Neural crest cell (in vitro differentiated cells): ENCODE results near the gene CDC5L. TPM values are rescaled to one million over a fixed set of nuclear protein-coding genes. Genes with fewer than 3 reads are reported as not detected.

ENCODE experiments used
- DNase-seq: peaks from one replicate; pipeline ENCODE4 v3.0.0; 2021; ENCODE audit warnings: low read depth, mixed read lengths, low spot score
- H3K27ac Mint-ChIP-seq: one replicate; pipeline ENCODE4 v1.8.0; 2021; ENCODE audit warnings: mild to moderate bottlenecking, mixed read lengths; ENCODE audit not compliant: unreplicated experiment
- H3K27me3 Mint-ChIP-seq: 2 replicates; pipeline ENCODE4 v1.8.0; 2021; ENCODE audit warnings: low read depth, mild to moderate bottlenecking, mixed read lengths
- H3K36me3 Mint-ChIP-seq: 2 replicates; pipeline ENCODE4 v1.8.0; 2021; ENCODE audit warnings: low read depth, mild to moderate bottlenecking, mixed read lengths
- H3K4me1 Mint-ChIP-seq: 2 replicates; pipeline ENCODE4 v1.8.0; 2021; ENCODE audit warnings: mixed read lengths
- H3K4me3 Mint-ChIP-seq: one replicate; pipeline ENCODE4 v1.8.0; 2021; ENCODE audit warnings: mild to moderate bottlenecking, mixed read lengths
- H3K9me3 Mint-ChIP-seq: 2 replicates; pipeline ENCODE4 v1.8.0; 2021; ENCODE audit warnings: mixed read lengths
- total RNA-seq: library from RNA; stranded (reverse); gene quantifications from 2 replicates; pipeline ENCODE4 v1.2.1, GENCODE V29; 2021
- TF ChIP-seq, protein P1 (sequence below): fragments of 200-600 bp; sonication (generic); conservative IDR thresholded peaks from 2 replicates; pipeline ENCODE4 v1.5.0; 2021; ENCODE audit warnings: antibody characterized with exemption, mild to moderate bottlenecking

Gene CDC5L
- total RNA-seq, 1 donor from 2014 or later, result 36.2 TPM

GRCh38 chr6:44377484-44377883 lies 10.0 kb upstream of the CDC5L start:
- no peaks in the 10 kb centered on the region for H3K9me3 Mint-ChIP-seq
- no peak overlapping the region for H3K27ac Mint-ChIP-seq
- no peaks in the 10 kb centered on the region for H3K36me3 Mint-ChIP-seq
- H3K4me1 Mint-ChIP-seq, result peaks cover 6% of the 10 kb centered on the region
- TF ChIP-seq, protein P1, sequence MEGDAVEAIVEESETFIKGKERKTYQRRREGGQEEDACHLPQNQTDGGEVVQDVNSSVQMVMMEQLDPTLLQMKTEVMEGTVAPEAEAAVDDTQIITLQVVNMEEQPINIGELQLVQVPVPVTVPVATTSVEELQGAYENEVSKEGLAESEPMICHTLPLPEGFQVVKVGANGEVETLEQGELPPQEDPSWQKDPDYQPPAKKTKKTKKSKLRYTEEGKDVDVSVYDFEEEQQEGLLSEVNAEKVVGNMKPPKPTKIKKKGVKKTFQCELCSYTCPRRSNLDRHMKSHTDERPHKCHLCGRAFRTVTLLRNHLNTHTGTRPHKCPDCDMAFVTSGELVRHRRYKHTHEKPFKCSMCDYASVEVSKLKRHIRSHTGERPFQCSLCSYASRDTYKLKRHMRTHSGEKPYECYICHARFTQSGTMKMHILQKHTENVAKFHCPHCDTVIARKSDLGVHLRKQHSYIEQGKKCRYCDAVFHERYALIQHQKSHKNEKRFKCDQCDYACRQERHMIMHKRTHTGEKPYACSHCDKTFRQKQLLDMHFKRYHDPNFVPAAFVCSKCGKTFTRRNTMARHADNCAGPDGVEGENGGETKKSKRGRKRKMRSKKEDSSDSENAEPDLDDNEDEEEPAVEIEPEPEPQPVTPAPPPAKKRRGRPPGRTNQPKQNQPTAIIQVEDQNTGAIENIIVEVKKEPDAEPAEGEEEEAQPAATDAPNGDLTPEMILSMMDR, result no peak
- DNase-seq, result no peak
- H3K27me3 Mint-ChIP-seq, result no peaks in the 10 kb centered on the region
- no peak overlapping the region for H3K4me3 Mint-ChIP-seq

DNA sequence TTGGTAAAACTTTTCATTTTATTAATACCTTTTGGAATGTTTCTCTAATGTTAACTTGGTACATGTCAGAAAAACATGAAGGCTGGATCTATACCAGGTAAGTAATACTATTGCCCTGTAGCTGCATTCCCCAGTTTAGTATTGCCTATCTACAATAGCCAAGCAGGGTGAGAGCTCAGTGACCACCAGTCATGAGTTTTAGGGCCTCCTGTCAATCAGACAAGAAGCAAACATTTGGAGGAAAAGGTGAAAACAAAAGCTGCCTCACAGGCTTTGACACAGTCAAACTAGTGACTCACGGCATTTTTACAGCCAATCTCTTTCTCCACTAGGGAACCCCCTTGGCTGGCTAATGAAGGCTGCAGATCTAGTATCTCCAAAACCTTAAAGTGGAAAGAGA lies 9.5 kb upstream of the CDC5L start:
- no peaks in the 10 kb centered on the region for H3K36me3 Mint-ChIP-seq

GRCh38 chr6:44381739-44382138 lies 5.8 kb upstream of the CDC5L start:
- H3K4me3 Mint-ChIP-seq, result no peak overlapping the region
- DNase-seq, result no peak
- no peaks in the 10 kb centered on the region for H3K27me3 Mint-ChIP-seq
- no peak overlapping the region for H3K27ac Mint-ChIP-seq
- peaks cover 4% of the 10 kb centered on the region for H3K4me1 Mint-ChIP-seq
- TF ChIP-seq, protein P1, result no peak
- H3K36me3 Mint-ChIP-seq, result no peaks in the 10 kb centered on the region
- no peaks in the 10 kb centered on the region for H3K9me3 Mint-ChIP-seq

More for the DNA sequence above, 9.5 kb upstream of the CDC5L start:
- Mint-ChIP-seq H3K27me3 (no peaks in the 10 kb centered on the region), H3K4me1 (peaks cover 2% of the 10 kb centered on the region), H3K27ac (no peak overlapping the region), H3K4me3 (no peak overlapping the region), H3K9me3 (no peaks in the 10 kb centered on the region)
- TF ChIP-seq, protein P1, result no peak
- DNase-seq, result no peak

DNA sequence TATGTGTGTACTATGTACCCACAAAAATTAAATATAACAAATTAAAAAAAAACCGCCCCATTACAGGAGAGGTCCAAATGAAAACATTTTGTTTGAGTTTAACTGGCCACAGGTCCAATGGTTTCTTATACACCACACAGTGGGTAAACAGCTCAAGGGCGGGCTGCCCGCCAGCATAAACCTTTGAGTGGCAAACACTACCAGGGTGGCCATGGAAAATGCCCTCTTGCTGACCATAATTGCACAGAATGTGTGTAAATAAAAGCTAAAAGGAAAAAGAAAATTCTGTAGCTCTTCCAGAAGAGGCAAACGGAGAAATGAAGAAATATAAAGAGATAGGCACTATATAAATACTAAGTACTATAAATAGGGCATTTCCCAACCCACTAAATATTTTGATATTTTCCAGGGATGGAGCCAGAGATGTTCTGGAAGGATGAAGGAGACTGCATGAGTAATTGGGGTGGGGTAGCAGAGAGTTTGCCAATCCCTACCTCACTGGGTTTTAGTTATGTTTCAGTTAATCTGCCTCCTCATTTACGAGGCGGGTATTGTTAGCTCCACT lies 1.1 kb upstream of the CDC5L start:
- DNase-seq, result no peak
- H3K4me1 Mint-ChIP-seq, result peaks cover 38% of the 10 kb centered on the region
- peak overlapping the region; percentile 98 for H3K27ac Mint-ChIP-seq
- no peaks in the 10 kb centered on the region for H3K36me3 Mint-ChIP-seq
- H3K4me3 Mint-ChIP-seq, result peak overlapping the region; percentile 93
- TF ChIP-seq, protein P1, result no peak
- H3K27me3 Mint-ChIP-seq, result no peaks in the 10 kb centered on the region
- no peaks in the 10 kb centered on the region for H3K9me3 Mint-ChIP-seq

DNA sequence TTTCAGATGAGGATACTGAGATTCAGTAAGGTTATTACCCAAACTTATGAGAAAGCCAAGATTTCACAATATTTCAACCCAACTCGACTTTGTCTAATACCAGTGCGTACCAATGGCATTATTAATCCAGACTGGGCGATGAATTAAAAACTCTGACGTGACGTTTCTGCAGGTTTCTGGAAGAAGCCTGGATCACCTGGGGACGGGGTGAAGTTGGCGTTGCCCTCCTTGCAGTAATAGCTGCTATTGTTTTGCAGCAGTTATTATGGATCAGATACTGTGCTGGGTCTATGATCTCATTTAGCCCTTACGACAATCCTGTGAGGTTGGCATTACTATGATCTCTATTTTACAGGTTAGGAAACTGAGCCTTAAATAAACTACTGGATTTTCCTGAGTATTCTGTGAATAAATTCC lies 569 bp upstream of the CDC5L start:
- Mint-ChIP-seq H3K4me3 (peak overlapping the region; percentile 93), H3K36me3 (no peaks in the 10 kb centered on the region), H3K27me3 (no peaks in the 10 kb centered on the region), H3K9me3 (no peaks in the 10 kb centered on the region), H3K27ac (peak overlapping the region; percentile 98), H3K4me1 (peaks cover 38% of the 10 kb centered on the region)
- TF ChIP-seq, protein P1, result no peak
- no peak for DNase-seq
